Keratinocyte (primary cell): ENCODE results near the gene MBP. TPM values are rescaled to one million over a fixed set of nuclear protein-coding genes. Genes with fewer than 3 reads are reported as not detected.

ENCODE experiments used
- DNase-seq: peaks from one replicate; pipeline ENCODE4 v3.0.0-alpha.2; 2011; ENCODE audit warnings: low read depth, missing footprints, low spot score
- FAIRE-seq: peaks from 2 replicates; lab custom pipeline; 2011; peaks lifted over from hg19 to GRCh38; lab: Jason Lieb, UNC
- H2AFZ ChIP-seq: 2 replicates; pipeline ENCODE4 v1.6.0; 2012; ENCODE audit warnings: low read length, control low read depth, inconsistent platforms; ENCODE audit not compliant: control insufficient read depth
- H3K27ac ChIP-seq: 2 replicates; pipeline ENCODE4 v1.5.1; 2011; ENCODE audit warnings: low read length; ENCODE audit not compliant: control insufficient read depth, insufficient read depth
- H3K27me3 ChIP-seq: 3 replicates; pipeline ENCODE4 v1.6.0; 2011; ENCODE audit warnings: low read length; ENCODE audit not compliant: control insufficient read depth, insufficient read depth; ENCODE audit errors: extremely low read depth
- H3K36me3 ChIP-seq, 2 experiments: 2 replicates in 1 of 2; 3 replicates in 1 of 2; pipeline ENCODE4 v1.5.1; 2011; ENCODE audit warnings: low read length in 2 of 2, mild to moderate bottlenecking in 1 of 2; ENCODE audit not compliant: control insufficient read depth in 2 of 2, insufficient read depth in 2 of 2; ENCODE audit errors: extremely low read depth in 1 of 2
- H3K4me1 ChIP-seq: 3 replicates; pipeline ENCODE4 v1.5.1; 2011; ENCODE audit warnings: low read length; ENCODE audit not compliant: control insufficient read depth, insufficient read depth; ENCODE audit errors: extremely low read depth
- H3K4me2 ChIP-seq: 3 replicates; pipeline ENCODE4 v1.6.0; 2011; ENCODE audit warnings: low read depth, low read length; ENCODE audit not compliant: control insufficient read depth, insufficient read depth; ENCODE audit errors: extremely low read depth
- H3K4me3 ChIP-seq, 3 experiments: fragments of 200-600 bp in 1 of 3; sonication (generic) in 1 of 3; 2 replicates in 2 of 3; 3 replicates in 1 of 3; pipeline ENCODE4 v1.5.1; 2011 to 2016; ENCODE audit warnings: low read length in 3 of 3, mild to moderate bottlenecking in 3 of 3, control low read depth in 2 of 3, inconsistent platforms in 1 of 3, low read depth in 1 of 3, mixed read lengths in 1 of 3, mixed run types in 1 of 3, moderate library complexity in 1 of 3; ENCODE audit not compliant: control insufficient read depth in 2 of 3, insufficient read depth in 2 of 3; ENCODE audit errors: extremely low read depth in 1 of 3
- H3K79me2 ChIP-seq: 2 replicates; pipeline ENCODE4 v1.6.0; 2012; ENCODE audit warnings: low read length; ENCODE audit not compliant: control insufficient read depth, insufficient read depth
- H3K9ac ChIP-seq: 3 replicates; pipeline ENCODE4 v1.6.0; 2011; ENCODE audit warnings: low read length; ENCODE audit not compliant: control insufficient read depth, insufficient read depth; ENCODE audit errors: extremely low read depth
- H3K9me1 ChIP-seq: 3 replicates; pipeline ENCODE4 v1.6.0; 2011; ENCODE audit warnings: low read length; ENCODE audit not compliant: control insufficient read depth, insufficient read depth; ENCODE audit errors: extremely low read depth
- H3K9me3 ChIP-seq: 2 replicates; pipeline ENCODE4 v1.5.1; 2012; ENCODE audit warnings: low read depth, low read length; ENCODE audit not compliant: control insufficient read depth
- H4K20me1 ChIP-seq: 3 replicates; pipeline ENCODE4 v1.6.0; 2011; ENCODE audit warnings: low read length; ENCODE audit not compliant: control insufficient read depth, insufficient read depth; ENCODE audit errors: extremely low read depth
- EZH2 ChIP-seq: IDR thresholded peaks from one replicate; pipeline ENCODE4 v1.6.1; 2012; ENCODE audit warnings: inconsistent platforms, mild to moderate bottlenecking, low read length, moderate library complexity
- dilution Hi-C: fragments of 300-500 bp; cut with MboI; formaldehyde crosslinking; loops from one replicate; pipeline ENCODE4 v1.7.0; 2020; ENCODE audit warnings: low sequenced_read_pairs; ENCODE audit not compliant: extremely low pct_ligation_motif_present
- polyA plus RNA-seq, 5 experiments: library from polyadenylated mRNA; depleted of rRNA in 3 of 5; stranded (reverse) in 3 of 5; stranded (forward) in 1 of 5; unstranded in 1 of 5; fragments of >200 nt; gene quantifications; 1 replicate in 1 of 5; 2 replicates in 3 of 5; 3 replicates in 1 of 5; pipeline versions ENCODE4 v1.2.1 to v1.2.3, GENCODE V29; 2011 to 2012; ENCODE audit warnings: missing spikeins in 2 of 5, low read depth in 1 of 5, low replicate concordance in 1 of 5
- TF ChIP-seq, protein P1 (sequence below), 3 experiments: IDR thresholded peaks in 1 of 3; conservative IDR thresholded peaks in 1 of 3; optimal IDR thresholded peaks in 1 of 3; 2 replicates in 2 of 3; 3 replicates in 1 of 3; pipeline versions ENCODE3 to v1.5.1; 2011; ENCODE audit warnings: low read length in 3 of 3, mild to moderate bottlenecking in 3 of 3, moderate library complexity in 2 of 3, control low read depth in 1 of 3, inconsistent platforms in 1 of 3; ENCODE audit not compliant: insufficient read depth in 2 of 3; ENCODE audit errors: extremely low read depth in 1 of 3

MBP gene
- polyA plus RNA-seq, 1 donor (not counting 4 experiments of a cell fraction or from before 2014, with no cell fraction given): 38.7 TPM

DNA sequence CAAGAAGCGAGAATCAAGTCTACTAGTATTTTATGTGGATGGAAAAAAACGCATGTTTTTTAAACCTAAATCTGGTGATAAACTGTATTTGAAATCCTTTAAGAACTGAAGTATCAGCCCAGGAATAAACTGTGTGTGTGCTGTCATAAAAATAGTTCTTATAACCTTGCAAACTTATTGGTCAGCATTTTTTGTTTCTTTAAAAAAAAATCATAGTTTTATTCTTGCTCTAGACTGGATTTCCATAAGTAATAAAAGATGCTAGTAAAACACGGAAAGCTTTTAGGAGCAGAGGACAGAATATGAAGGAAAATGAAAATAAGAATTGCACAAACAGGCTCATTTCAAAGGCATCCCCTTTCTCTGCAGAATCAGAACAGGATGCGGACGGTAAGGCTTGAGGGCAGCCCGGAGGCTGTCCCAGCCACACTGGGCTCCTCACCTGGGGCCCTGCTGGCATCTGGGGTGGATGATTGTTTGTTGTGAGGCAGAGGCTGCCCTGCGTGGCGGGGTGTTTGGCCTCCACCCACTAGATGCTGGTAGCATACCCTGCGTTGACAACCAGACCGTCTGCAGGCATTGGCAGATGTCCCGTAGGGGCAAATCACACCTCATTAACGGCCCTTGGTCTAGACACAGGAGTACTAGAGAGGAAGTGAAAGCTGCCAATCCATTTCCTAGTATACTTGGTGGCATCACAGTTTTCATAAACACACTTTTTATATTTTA is 52.5 kb downstream of the MBP start:
- dilution Hi-C loops: no loop called here
- no peaks in the 10 kb centered on the region for H3K9me1 ChIP-seq
- no peak overlapping the region for H3K27ac ChIP-seq
- H3K36me3 ChIP-seq: peaks cover 5 to 7% of the 10 kb centered on the region in 2 experiments
- FAIRE-seq (no peak), DNase-seq (no peak)
- H2AFZ ChIP-seq: no peak overlapping the region
- no peaks in the 10 kb centered on the region for H4K20me1 ChIP-seq
- H3K27me3 ChIP-seq: no peaks in the 10 kb centered on the region
- no peak overlapping the region for H3K9ac ChIP-seq
- H3K4me1 ChIP-seq: peaks cover 6% of the 10 kb centered on the region
- H3K79me2 ChIP-seq: peaks cover 81% of the 10 kb centered on the region
- no peak for TF ChIP-seq EZH2
- TF ChIP-seq, protein P1, sequence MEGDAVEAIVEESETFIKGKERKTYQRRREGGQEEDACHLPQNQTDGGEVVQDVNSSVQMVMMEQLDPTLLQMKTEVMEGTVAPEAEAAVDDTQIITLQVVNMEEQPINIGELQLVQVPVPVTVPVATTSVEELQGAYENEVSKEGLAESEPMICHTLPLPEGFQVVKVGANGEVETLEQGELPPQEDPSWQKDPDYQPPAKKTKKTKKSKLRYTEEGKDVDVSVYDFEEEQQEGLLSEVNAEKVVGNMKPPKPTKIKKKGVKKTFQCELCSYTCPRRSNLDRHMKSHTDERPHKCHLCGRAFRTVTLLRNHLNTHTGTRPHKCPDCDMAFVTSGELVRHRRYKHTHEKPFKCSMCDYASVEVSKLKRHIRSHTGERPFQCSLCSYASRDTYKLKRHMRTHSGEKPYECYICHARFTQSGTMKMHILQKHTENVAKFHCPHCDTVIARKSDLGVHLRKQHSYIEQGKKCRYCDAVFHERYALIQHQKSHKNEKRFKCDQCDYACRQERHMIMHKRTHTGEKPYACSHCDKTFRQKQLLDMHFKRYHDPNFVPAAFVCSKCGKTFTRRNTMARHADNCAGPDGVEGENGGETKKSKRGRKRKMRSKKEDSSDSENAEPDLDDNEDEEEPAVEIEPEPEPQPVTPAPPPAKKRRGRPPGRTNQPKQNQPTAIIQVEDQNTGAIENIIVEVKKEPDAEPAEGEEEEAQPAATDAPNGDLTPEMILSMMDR (optimal IDR thresholded peaks at IDR 0.05 in 1 of 3, IDR thresholded peaks at IDR 0.05 in 1 of 3, conservative IDR thresholded peaks at IDR 0.05 in 1 of 3; ENCODE audit: extremely low read depth in 1 of 3, insufficient read depth in 2 of 3, low read length in 3 of 3): no peak
- H3K4me3 ChIP-seq: no peak overlapping the region
- no peaks in the 10 kb centered on the region for H3K9me3 ChIP-seq
- no peak overlapping the region for H3K4me2 ChIP-seq

GRCh38 chr18:77079088-77079487 is 53.5 kb downstream of the MBP start:
- FAIRE-seq (no peak), DNase-seq (no peak)
- dilution Hi-C loops: no loop called here
- no peak for TF ChIP-seq EZH2
- TF ChIP-seq, protein P1 (optimal IDR thresholded peaks at IDR 0.05 in 1 of 3, IDR thresholded peaks at IDR 0.05 in 1 of 3, conservative IDR thresholded peaks at IDR 0.05 in 1 of 3; ENCODE audit: extremely low read depth in 1 of 3, insufficient read depth in 2 of 3, low read length in 3 of 3): no peak
- Histone ChIP-seq H3K9ac (no peak overlapping the region), H3K27me3 (no peaks in the 10 kb centered on the region), H3K4me2 (no peak overlapping the region), H3K4me3 (no peak overlapping the region), H2AFZ (no peak overlapping the region), H3K79me2 (peaks cover 79% of the 10 kb centered on the region), H4K20me1 (no peaks in the 10 kb centered on the region), H3K27ac (no peak overlapping the region), H3K9me3 (no peaks in the 10 kb centered on the region), H3K36me3 (peaks cover 5 to 9% of the 10 kb centered on the region in 2 experiments), H3K9me1 (no peaks in the 10 kb centered on the region), H3K4me1 (peaks cover 2% of the 10 kb centered on the region)
